Measurements from ENCODE around the gene PACS1. TPM values are rescaled to one million over a fixed set of nuclear protein-coding genes. Genes with fewer than 3 reads are reported as not detected.

PACS1 gene
- total and polyA plus RNA-seq, 5 donors from 2014 or later = 43.8 to 306 (median 48.3) TPM

GRCh38 chr11:66259225-66259624 lies 189.2 kb downstream of the PACS1 start:
- Histone ChIP-seq H3K36me3 (ENCODE audit: control insufficient read depth, insufficient read depth, low read length) (peaks cover 25% of the 10 kb centered on the region), H3K4me3 (ENCODE audit: low read depth, low read length) (no peak overlapping the region)

GRCh38 chr11:66259956-66260355 lies 189.9 kb downstream of the PACS1 start:
- no peak overlapping the region for H3K27ac ChIP-seq (ENCODE audit: insufficient read depth, low read length, poor library complexity, severe bottlenecking)
- peaks cover 10% of the 10 kb centered on the region for H3K36me3 Mint-ChIP-seq
- DNase-seq (no peak), ATAC-seq (ENCODE audit: low read depth in 2 of 2) (no peak)
- no peaks in the 10 kb centered on the region for H3K27me3 ChIP-seq (ENCODE audit: control insufficient read depth, insufficient read depth, low read length)
- peak overlapping the region in 3 of 4 donors; percentile 40 to 94 (median 60) for H3K4me3 Mint-ChIP-seq
- H3K4me1 ChIP-seq (ENCODE audit: control insufficient read depth, insufficient read depth, low read length, poor library complexity, severe bottlenecking) = peaks cover 26% of the 10 kb centered on the region
- peaks cover 0 to 31% (median 16%) of the 10 kb centered on the region in 4 donors for H3K4me1 Mint-ChIP-seq
- H3K4me3 ChIP-seq (ENCODE audit: low read depth, low read length) = no peak overlapping the region
- H3K27ac Mint-ChIP-seq = peak overlapping the region in 2 of 3 donors; percentile 31 to 78
- no peaks in the 10 kb centered on the region for H3K9me3 ChIP-seq (ENCODE audit: control insufficient read depth in 2 of 2, low read length in 2 of 2)
- H3K9me3 Mint-ChIP-seq = no peaks in the 10 kb centered on the region
- peaks cover 5% of the 10 kb centered on the region for H3K27me3 Mint-ChIP-seq
- peaks cover 27% of the 10 kb centered on the region for H3K36me3 ChIP-seq (ENCODE audit: control insufficient read depth, insufficient read depth, low read length)

More at GRCh38 chr11:66259225-66259624, 189.2 kb downstream of the PACS1 start:
- Mint-ChIP-seq H3K9me3 (peaks cover 0 to 2% (median 0%) of the 10 kb centered on the region in 7 donors), H3K4me3 (peak overlapping the region; percentile 40 to 94 (median 62)), H3K27me3 (peaks cover 5% of the 10 kb centered on the region), H3K27ac (peak overlapping the region in 2 of 3 donors; percentile 7 to 78), H3K4me1 (peaks cover 0 to 31% (median 16%) of the 10 kb centered on the region in 4 donors), H3K36me3 (peaks cover 10% of the 10 kb centered on the region)
- H3K27me3 ChIP-seq (ENCODE audit: control insufficient read depth, insufficient read depth, low read length) = no peaks in the 10 kb centered on the region
- DNase-seq (no peak), ATAC-seq (ENCODE audit: low read depth in 2 of 2) (no peak)
- H3K27ac ChIP-seq (ENCODE audit: insufficient read depth, low read length, poor library complexity, severe bottlenecking) = peak overlapping the region; percentile 99
- peaks cover 26% of the 10 kb centered on the region for H3K4me1 ChIP-seq (ENCODE audit: control insufficient read depth, insufficient read depth, low read length, poor library complexity, severe bottlenecking)
- no peaks in the 10 kb centered on the region for H3K9me3 ChIP-seq (ENCODE audit: control insufficient read depth in 2 of 2, low read length in 2 of 2)

GRCh38 chr11:66261578-66261977 lies 191.5 kb downstream of the PACS1 start:
- DNase-seq = no peak
- Histone ChIP-seq H3K27me3 (ENCODE audit: control insufficient read depth, insufficient read depth, low read length) (no peaks in the 10 kb centered on the region), H3K4me1 (ENCODE audit: control insufficient read depth, insufficient read depth, low read length, poor library complexity, severe bottlenecking) (peaks cover 20% of the 10 kb centered on the region), H3K9me3 (ENCODE audit: control insufficient read depth in 2 of 2, low read length in 2 of 2) (no peaks in the 10 kb centered on the region), H3K36me3 (ENCODE audit: control insufficient read depth, insufficient read depth, low read length) (peaks cover 27% of the 10 kb centered on the region), H3K27ac (ENCODE audit: insufficient read depth, low read length, poor library complexity, severe bottlenecking) (no peak overlapping the region), H3K4me3 (ENCODE audit: low read depth, low read length) (no peak overlapping the region)
- Mint-ChIP-seq H3K9me3 (no peaks in the 10 kb centered on the region), H3K4me1 (peaks cover 0 to 19% (median 15%) of the 10 kb centered on the region in 4 donors), H3K4me3 (peak overlapping the region in 1 of 4 donors; percentile 29), H3K27ac (no peak overlapping the region), H3K27me3 (peaks cover 5% of the 10 kb centered on the region), H3K36me3 (peaks cover 10% of the 10 kb centered on the region)
- no peak for ATAC-seq (ENCODE audit: low read depth in 2 of 2)

GRCh38 chr11:66262191-66262590 lies 192.1 kb downstream of the PACS1 start:
- ATAC-seq (ENCODE audit: low read depth in 2 of 2) = no peak
- Histone ChIP-seq H3K36me3 (ENCODE audit: control insufficient read depth, insufficient read depth, low read length) (peaks cover 27% of the 10 kb centered on the region), H3K9me3 (ENCODE audit: control insufficient read depth in 2 of 2, low read length in 2 of 2) (no peaks in the 10 kb centered on the region), H3K27me3 (ENCODE audit: control insufficient read depth, insufficient read depth, low read length) (no peaks in the 10 kb centered on the region), H3K4me1 (ENCODE audit: control insufficient read depth, insufficient read depth, low read length, poor library complexity, severe bottlenecking) (peaks cover 18% of the 10 kb centered on the region), H3K27ac (ENCODE audit: insufficient read depth, low read length, poor library complexity, severe bottlenecking) (no peak overlapping the region), H3K4me3 (ENCODE audit: low read depth, low read length) (no peak overlapping the region)
- Mint-ChIP-seq H3K36me3 (peaks cover 10% of the 10 kb centered on the region), H3K27ac (no peak overlapping the region), H3K4me3 (peak overlapping the region in 2 of 4 donors; percentile 38 to 63), H3K4me1 (peaks cover 0 to 18% (median 12%) of the 10 kb centered on the region in 4 donors), H3K9me3 (no peaks in the 10 kb centered on the region), H3K27me3 (peaks cover 5% of the 10 kb centered on the region)
- no peak for DNase-seq

- peaks cover 20% of the 10 kb centered on the region for H3K4me1 ChIP-seq (ENCODE audit: control insufficient read depth, insufficient read depth, low read length, poor library complexity, severe bottlenecking)
- no peak for ATAC-seq (ENCODE audit: low read depth in 2 of 2)
- no peak for DNase-seq
- Mint-ChIP-seq H3K4me1 (peaks cover 0 to 20% (median 13%) of the 10 kb centered on the region in 4 donors), H3K9me3 (no peaks in the 10 kb centered on the region), H3K4me3 (peak overlapping the region in 2 of 4 donors; percentile 63 to 74), H3K27me3 (peaks cover 5% of the 10 kb centered on the region), H3K27ac (peak overlapping the region in 1 of 3 donors; percentile 14), H3K36me3 (peaks cover 10% of the 10 kb centered on the region)
- H3K9me3 ChIP-seq (ENCODE audit: control insufficient read depth in 2 of 2, low read length in 2 of 2) = no peaks in the 10 kb centered on the region
- H3K36me3 ChIP-seq (ENCODE audit: control insufficient read depth, insufficient read depth, low read length) = peaks cover 27% of the 10 kb centered on the region
- H3K27ac ChIP-seq (ENCODE audit: insufficient read depth, low read length, poor library complexity, severe bottlenecking) = no peak overlapping the region
- H3K4me3 ChIP-seq (ENCODE audit: low read depth, low read length) = no peak overlapping the region
- H3K27me3 ChIP-seq (ENCODE audit: control insufficient read depth, insufficient read depth, low read length) = no peaks in the 10 kb centered on the region
Measured at GRCh38 chr11:66262696-66263095, 192.6 kb downstream of the PACS1 start.

- H3K27me3 Mint-ChIP-seq = peaks cover 7% of the 10 kb centered on the region
- DNase-seq = no peak
- H3K4me3 Mint-ChIP-seq = peak overlapping the region in 2 of 4 donors; percentile 63 to 74
- peaks cover 10% of the 10 kb centered on the region for H3K36me3 Mint-ChIP-seq
- H3K9me3 Mint-ChIP-seq = no peaks in the 10 kb centered on the region
- Histone ChIP-seq H3K4me1 (ENCODE audit: control insufficient read depth, insufficient read depth, low read length, poor library complexity, severe bottlenecking) (peaks cover 21% of the 10 kb centered on the region), H3K27me3 (ENCODE audit: control insufficient read depth, insufficient read depth, low read length) (no peaks in the 10 kb centered on the region), H3K27ac (ENCODE audit: insufficient read depth, low read length, poor library complexity, severe bottlenecking) (no peak overlapping the region), H3K9me3 (ENCODE audit: control insufficient read depth in 2 of 2, low read length in 2 of 2) (no peaks in the 10 kb centered on the region), H3K4me3 (ENCODE audit: low read depth, low read length) (no peak overlapping the region), H3K36me3 (ENCODE audit: control insufficient read depth, insufficient read depth, low read length) (peaks cover 27% of the 10 kb centered on the region)
- no peak overlapping the region for H3K27ac Mint-ChIP-seq
- no peak for ATAC-seq (ENCODE audit: low read depth in 2 of 2)
- peaks cover 0 to 25% (median 17%) of the 10 kb centered on the region in 4 donors for H3K4me1 Mint-ChIP-seq
Measured at GRCh38 chr11:66263231-66263630, 193.2 kb downstream of the PACS1 start.

GRCh38 chr11:66263785-66264184 lies 193.7 kb downstream of the PACS1 start:
- Histone ChIP-seq H3K36me3 (ENCODE audit: control insufficient read depth, insufficient read depth, low read length) (peaks cover 27% of the 10 kb centered on the region), H3K4me3 (ENCODE audit: low read depth, low read length) (no peak overlapping the region), H3K4me1 (ENCODE audit: control insufficient read depth, insufficient read depth, low read length, poor library complexity, severe bottlenecking) (peaks cover 17% of the 10 kb centered on the region), H3K27me3 (ENCODE audit: control insufficient read depth, insufficient read depth, low read length) (no peaks in the 10 kb centered on the region), H3K27ac (ENCODE audit: insufficient read depth, low read length, poor library complexity, severe bottlenecking) (no peak overlapping the region), H3K9me3 (ENCODE audit: control insufficient read depth in 2 of 2, low read length in 2 of 2) (no peaks in the 10 kb centered on the region)
- ATAC-seq (ENCODE audit: low read depth in 2 of 2) (no peak), DNase-seq (no peak)
- Mint-ChIP-seq H3K36me3 (peaks cover 10% of the 10 kb centered on the region), H3K4me3 (peak overlapping the region in 1 of 4 donors; percentile 63), H3K27me3 (peaks cover 12% of the 10 kb centered on the region), H3K27ac (no peak overlapping the region), H3K4me1 (peaks cover 0 to 22% (median 17%) of the 10 kb centered on the region in 4 donors), H3K9me3 (no peaks in the 10 kb centered on the region)

GRCh38 chr11:66264383-66264782 lies 194.3 kb downstream of the PACS1 start:
- DNase-seq = no peak
- peak overlapping the region in 1 of 4 donors; percentile 16 for H3K4me3 Mint-ChIP-seq
- H3K27me3 Mint-ChIP-seq = peaks cover 13% of the 10 kb centered on the region
- peaks cover 27% of the 10 kb centered on the region for H3K36me3 ChIP-seq (ENCODE audit: control insufficient read depth, insufficient read depth, low read length)
- no peaks in the 10 kb centered on the region for H3K9me3 Mint-ChIP-seq
- H3K27ac Mint-ChIP-seq = peak overlapping the region in 2 of 3 donors; percentile 26 to 54
- H3K4me3 ChIP-seq (ENCODE audit: low read depth, low read length) = no peak overlapping the region
- no peaks in the 10 kb centered on the region for H3K27me3 ChIP-seq (ENCODE audit: control insufficient read depth, insufficient read depth, low read length)
- peaks cover 20% of the 10 kb centered on the region for H3K4me1 ChIP-seq (ENCODE audit: control insufficient read depth, insufficient read depth, low read length, poor library complexity, severe bottlenecking)
- no peak for ATAC-seq (ENCODE audit: low read depth in 2 of 2)
- peaks cover 0 to 20% (median 15%) of the 10 kb centered on the region in 4 donors for H3K4me1 Mint-ChIP-seq
- H3K36me3 Mint-ChIP-seq = peaks cover 4% of the 10 kb centered on the region
- no peak overlapping the region for H3K27ac ChIP-seq (ENCODE audit: insufficient read depth, low read length, poor library complexity, severe bottlenecking)
- H3K9me3 ChIP-seq (ENCODE audit: control insufficient read depth in 2 of 2, low read length in 2 of 2) = no peaks in the 10 kb centered on the region
